ENCODE measurements around the gene MLEC. TPM values are rescaled to one million over a fixed set of nuclear protein-coding genes. Genes with fewer than 3 reads are reported as not detected.

MLEC gene
- total RNA-seq, 1 experiment from 2014 or later: 290 TPM

GRCh38 chr12:120739031-120739762, 52.2 kb downstream of the MLEC start:
- Mint-ChIP-seq H3K27ac (ENCODE audit: unreplicated experiment) (no peak overlapping the region), H3K9me3 (ENCODE audit: low read depth, unreplicated experiment) (no peaks in the 10 kb centered on the region), H3K4me3 (ENCODE audit: low read depth, unreplicated experiment) (no peak overlapping the region), H3K4me1 (ENCODE audit: low read depth, unreplicated experiment) (no peaks in the 10 kb centered on the region), H3K36me3 (ENCODE audit: insufficient read depth, unreplicated experiment) (peaks cover 5% of the 10 kb centered on the region), H3K27me3 (ENCODE audit: unreplicated experiment) (no peaks in the 10 kb centered on the region)
- CTCF ChIA-PET: no interaction called here
- no peak for DNase-seq
- intact Hi-C loops (cut with micrococcal nuclease; ENCODE audit: unreplicated experiment): no loop called here
- BruUV-seq (replicated peaks): no TSS peak
- TF ChIP-seq CTCF (IDR thresholded peaks at IDR 0.05; ENCODE audit: unreplicated experiment): no peak

- BruUV-seq (replicated peaks): no TSS peak
- Mint-ChIP-seq H3K4me3 (ENCODE audit: low read depth, unreplicated experiment) (no peak overlapping the region), H3K4me1 (ENCODE audit: low read depth, unreplicated experiment) (no peaks in the 10 kb centered on the region), H3K36me3 (ENCODE audit: insufficient read depth, unreplicated experiment) (peaks cover 5% of the 10 kb centered on the region), H3K9me3 (ENCODE audit: low read depth, unreplicated experiment) (no peaks in the 10 kb centered on the region), H3K27ac (ENCODE audit: unreplicated experiment) (no peak overlapping the region), H3K27me3 (ENCODE audit: unreplicated experiment) (no peaks in the 10 kb centered on the region)
- TF ChIP-seq CTCF (IDR thresholded peaks at IDR 0.05; ENCODE audit: unreplicated experiment): no peak
- no peak for DNase-seq
- CTCF ChIA-PET: interaction anchor here (0.5 to 0.8 kb wide), 2 partner anchors 166 to 271 kb away, joined by 3 to 4 read pairs; no protein-coding TSS in a partner anchor
- intact Hi-C loops (cut with micrococcal nuclease; ENCODE audit: unreplicated experiment): no loop called here
Measured at GRCh38 chr12:120739821-120740613, 53.1 kb downstream of the MLEC start.

GRCh38 chr12:120740871-120741270, 53.9 kb downstream of the MLEC start:
- intact Hi-C loops (cut with micrococcal nuclease; ENCODE audit: unreplicated experiment): no loop called here
- CTCF ChIA-PET: interaction anchor here (0.8 kb wide), 1 partner anchor 270 kb away, joined by 3 read pairs; no protein-coding TSS in a partner anchor
- H3K4me1 Mint-ChIP-seq (ENCODE audit: low read depth, unreplicated experiment): no peaks in the 10 kb centered on the region
- no TSS peak for BruUV-seq (replicated peaks)
- no peak overlapping the region for H3K27ac Mint-ChIP-seq (ENCODE audit: unreplicated experiment)
- H3K36me3 Mint-ChIP-seq (ENCODE audit: insufficient read depth, unreplicated experiment): peaks cover 5% of the 10 kb centered on the region
- no peak overlapping the region for H3K4me3 Mint-ChIP-seq (ENCODE audit: low read depth, unreplicated experiment)
- H3K9me3 Mint-ChIP-seq (ENCODE audit: low read depth, unreplicated experiment): no peaks in the 10 kb centered on the region
- no peak for DNase-seq
- TF ChIP-seq CTCF (IDR thresholded peaks at IDR 0.05; ENCODE audit: unreplicated experiment): no peak
- H3K27me3 Mint-ChIP-seq (ENCODE audit: unreplicated experiment): no peaks in the 10 kb centered on the region

- H3K4me3 Mint-ChIP-seq (ENCODE audit: low read depth, unreplicated experiment): no peak overlapping the region
- H3K9me3 Mint-ChIP-seq (ENCODE audit: low read depth, unreplicated experiment): no peaks in the 10 kb centered on the region
- no peak for TF ChIP-seq CTCF (IDR thresholded peaks at IDR 0.05; ENCODE audit: unreplicated experiment)
- no TSS peak for BruUV-seq (replicated peaks)
- H3K36me3 Mint-ChIP-seq (ENCODE audit: insufficient read depth, unreplicated experiment): peaks cover 5% of the 10 kb centered on the region
- no peaks in the 10 kb centered on the region for H3K27me3 Mint-ChIP-seq (ENCODE audit: unreplicated experiment)
- no peak for DNase-seq
- no peaks in the 10 kb centered on the region for H3K4me1 Mint-ChIP-seq (ENCODE audit: low read depth, unreplicated experiment)
- CTCF ChIA-PET: no interaction called here
- intact Hi-C loops (cut with micrococcal nuclease; ENCODE audit: unreplicated experiment): no loop called here
- no peak overlapping the region for H3K27ac Mint-ChIP-seq (ENCODE audit: unreplicated experiment)
Measured at GRCh38 chr12:120741476-120742421, 54.8 kb downstream of the MLEC start.
